H1 (cell line): ENCODE measurements around the gene NDUFA7. TPM values are rescaled to one million over a fixed set of nuclear protein-coding genes. Genes with fewer than 3 reads are reported as not detected.
A peak's percentile ranks its signal among the peaks of the same experiment; 100 is the strongest.
"Not testable (repeated sequence)": the region's sequence is repeated elsewhere in the genome, so short reads cannot be mapped to it uniquely, and the experiment has no call there.

Source experiments
- CTCF ChIA-PET: fragments of 300-600 bp; sonication (Branson Sonifier 250); formaldehyde crosslinking; loops from one replicate; lab custom pipeline; 2021; ENCODE audit not compliant: partially characterized antibody; lab: Charles Lee
- POLR2A ChIA-PET: fragments of 300-600 bp; sonication (Branson Sonifier 250); formaldehyde crosslinking; loops from one replicate; lab custom pipeline; 2021; ENCODE audit warnings: inconsistent platforms; ENCODE audit not compliant: partially characterized antibody; lab: Charles Lee
- DNase-seq, 2 experiments: peaks; one replicate each; pipeline versions ENCODE4 v3.0.0 to v3.0.0-alpha.2; 2010 to 2022; ENCODE audit warnings: low spot score in 2 of 2, low read depth in 1 of 2, mixed read lengths in 1 of 2
- FAIRE-seq: peaks from 2 replicates; lab custom pipeline; 2011; peaks lifted over from hg19 to GRCh38; lab: Jason Lieb, UNC
- H2AFZ ChIP-seq: 2 replicates; pipeline ENCODE4 v1.8.1; 2012; ENCODE audit warnings: low read length, inconsistent platforms
- H2AK5ac ChIP-seq: 2 replicates; pipeline ENCODE4 v1.6.1; 2013; ENCODE audit warnings: low read depth, low read length
- H2BK120ac ChIP-seq: replicated peaks from 2 replicates; pipeline ENCODE3; 2013; ENCODE audit warnings: low read depth, low read length, inconsistent platforms
- H2BK12ac ChIP-seq: 2 replicates; pipeline ENCODE4 v1.6.1; 2013; ENCODE audit warnings: low read depth, low read length
- H2BK15ac ChIP-seq: 2 replicates; pipeline ENCODE4 v1.6.1; 2013; ENCODE audit warnings: low read length
- H2BK20ac ChIP-seq: 2 replicates; pipeline ENCODE4 v1.6.1; 2013; ENCODE audit warnings: low read length
- H2BK5ac ChIP-seq: 2 replicates; pipeline ENCODE4 v1.6.1; 2013; ENCODE audit warnings: low read depth, low read length
- H3K14ac ChIP-seq: 2 replicates; pipeline ENCODE4 v1.6.1; 2013; ENCODE audit warnings: inconsistent platforms; ENCODE audit not compliant: insufficient read length
- H3K18ac ChIP-seq: 2 replicates; pipeline ENCODE4 v1.6.1; 2013; ENCODE audit warnings: low read length; ENCODE audit errors: extremely low read depth
- H3K23ac ChIP-seq: 2 replicates; pipeline ENCODE4 v1.6.1; 2013; ENCODE audit warnings: inconsistent platforms; ENCODE audit not compliant: insufficient read length
- H3K23me2 ChIP-seq: 2 replicates; pipeline ENCODE4 v1.6.1; 2013; ENCODE audit warnings: low read depth, low read length
- H3K27ac ChIP-seq: 2 replicates; pipeline ENCODE4 v1.6.1; 2011; ENCODE audit warnings: low read depth, low read length, inconsistent platforms
- H3K27me3 ChIP-seq, 4 experiments: replicated peaks in 1 of 4; 1 replicate in 1 of 4; 2 replicates in 3 of 4; pipeline versions ENCODE4 v1.6.1 to v1.8.1; 2011 to 2013; ENCODE audit warnings: low read length in 3 of 4, mild to moderate bottlenecking in 3 of 4, inconsistent platforms in 2 of 4, mixed read lengths in 2 of 4, moderate library complexity in 1 of 4; ENCODE audit not compliant: control insufficient read depth in 3 of 4, insufficient read depth in 3 of 4; ENCODE audit errors: extremely low read depth in 1 of 4
- H3K36me3 ChIP-seq, 4 experiments: 2 replicates each; pipeline versions ENCODE4 v1.6.1 to v1.8.1; 2011 to 2013; ENCODE audit warnings: mild to moderate bottlenecking in 4 of 4, low read length in 3 of 4, moderate library complexity in 2 of 4, control low read depth in 1 of 4, inconsistent platforms in 1 of 4; ENCODE audit not compliant: insufficient read depth in 4 of 4, control insufficient read depth in 2 of 4
- H3K4ac ChIP-seq: replicated peaks from 2 replicates; pipeline ENCODE3; 2013; ENCODE audit warnings: low read length, low read depth, mixed read lengths, inconsistent platforms; ENCODE audit not compliant: insufficient read length
- H3K4me1 ChIP-seq, 4 experiments: replicated peaks in 1 of 4; 1 replicate in 1 of 4; 2 replicates in 3 of 4; pipeline versions ENCODE4 v1.6.1 to v1.8.1; 2011 to 2013; ENCODE audit warnings: low read length in 3 of 4, inconsistent platforms in 2 of 4, mixed read lengths in 1 of 4; ENCODE audit not compliant: insufficient read depth in 4 of 4, control insufficient read depth in 3 of 4
- H3K4me2 ChIP-seq, 2 experiments: 2 replicates each; pipeline versions ENCODE4 v1.6.1 to v1.8.1; 2011 to 2013; ENCODE audit warnings: low read depth in 2 of 2, low read length in 2 of 2, control low read depth in 1 of 2, inconsistent platforms in 1 of 2, mild to moderate bottlenecking in 1 of 2; ENCODE audit not compliant: insufficient read depth in 1 of 2
- H3K4me3 ChIP-seq, 4 experiments: fragments of 200-600, 300-600 bp in 1 of 4; sonication (generic), shearing (Covaris generic), sonication (Bioruptor Twin) in 1 of 4; 2 replicates each; pipeline versions ENCODE4 v1.5.1 to v1.8.1; 2011 to 2016; ENCODE audit warnings: low read length in 4 of 4, low read depth in 3 of 4, control low read depth in 2 of 4, inconsistent platforms in 2 of 4, mild to moderate bottlenecking in 2 of 4, mixed read lengths in 1 of 4, moderate library complexity in 1 of 4; ENCODE audit not compliant: insufficient read depth in 2 of 4; ENCODE audit errors: extremely low read depth in 1 of 4
- H3K56ac ChIP-seq: replicated peaks from 2 replicates; pipeline ENCODE3; 2013; ENCODE audit warnings: low read depth, mild to moderate bottlenecking, mixed read lengths, low read length, inconsistent platforms; ENCODE audit not compliant: insufficient read length
- H3K79me1 ChIP-seq: 2 replicates; pipeline ENCODE4 v1.6.1; 2013; ENCODE audit warnings: low read depth, low read length, control low read depth
- H3K79me2 ChIP-seq, 2 experiments: 2 replicates each; pipeline versions ENCODE4 v1.6.1 to v1.8.1; 2012 to 2013; ENCODE audit warnings: low read length in 2 of 2, mild to moderate bottlenecking in 2 of 2, inconsistent platforms in 1 of 2; ENCODE audit not compliant: insufficient read depth in 2 of 2, control insufficient read depth in 1 of 2
- H3K9ac ChIP-seq, 4 experiments: replicated peaks in 1 of 4; 1 replicate in 1 of 4; 2 replicates in 3 of 4; pipeline versions ENCODE4 v1.6.1 to v1.8.1; 2011 to 2013; ENCODE audit warnings: low read depth in 3 of 4, low read length in 3 of 4, control low read depth in 2 of 4, mild to moderate bottlenecking in 2 of 4, moderate library complexity in 2 of 4, inconsistent platforms in 1 of 4; ENCODE audit errors: extremely low read depth in 1 of 4
- H3K9me3 ChIP-seq, 2 experiments: 2 replicates each; pipeline versions ENCODE4 v1.6.1 to v1.8.1; 2012 to 2013; ENCODE audit warnings: mild to moderate bottlenecking in 2 of 2, moderate library complexity in 2 of 2, control low read depth in 1 of 2, inconsistent platforms in 1 of 2, low read depth in 1 of 2, low read length in 1 of 2, mixed read lengths in 1 of 2; ENCODE audit not compliant: insufficient read depth in 2 of 2
- H4K20me1 ChIP-seq, 2 experiments: replicated peaks in 1 of 2; 2 replicates each; pipeline versions ENCODE3 to v1.8.1; 2011 to 2013; ENCODE audit warnings: inconsistent platforms in 2 of 2, low read length in 2 of 2, mild to moderate bottlenecking in 1 of 2; ENCODE audit not compliant: insufficient read depth in 2 of 2, control insufficient read depth in 1 of 2
- H4K5ac ChIP-seq: 2 replicates; pipeline ENCODE4 v1.6.1; 2013; ENCODE audit warnings: low read length, low read depth, mixed read lengths, inconsistent platforms; ENCODE audit not compliant: insufficient read length
- H4K8ac ChIP-seq: 2 replicates; pipeline ENCODE4 v1.8.0; 2013; ENCODE audit warnings: mild to moderate bottlenecking, moderate library complexity, low read length, inconsistent platforms; ENCODE audit not compliant: insufficient read depth; ENCODE audit errors: extremely low read depth
- H4K91ac ChIP-seq: replicated peaks from 2 replicates; pipeline ENCODE3; 2013; ENCODE audit warnings: low read length, mixed read lengths, inconsistent platforms; ENCODE audit not compliant: insufficient read length
- EZH2 ChIP-seq: fragments of 200-600 bp; sonication (generic); IDR thresholded peaks from 2 replicates; pipeline ENCODE4 v1.7.1; 2012; ENCODE audit warnings: low read depth, mild to moderate bottlenecking, moderate library complexity, low read length, inconsistent platforms; ENCODE audit not compliant: severe bottlenecking
- GTF2F1 ChIP-seq: IDR thresholded peaks from 2 replicates; pipeline ENCODE4 v1.6.1; 2012; ENCODE audit warnings: low read depth, low read length, improper control_type of control experiment, borderline replicate concordance
- WGBS, 2 experiments: shearing (Covaris generic) in 1 of 2; methylation state at CpG; one replicate each; pipeline versions ENCODE4 v1.1.6 to v1.1.7; 2013 to 2015; ENCODE audit warnings: low lambda C conversion rate in 2 of 2, mixed read lengths in 2 of 2, inconsistent platforms in 1 of 2, low coverage in 1 of 2, missing lambda C conversion rate in 1 of 2; ENCODE audit not compliant: insufficient replicate concordance in 2 of 2, insufficient coverage in 1 of 2, insufficient read length in 1 of 2; ENCODE audit errors: extremely low coverage in 1 of 2, missing lambda C conversion rate in 1 of 2; 5-methylcytosine and 5-hydroxymethylcytosine counted together
- polyA plus RNA-seq, 7 experiments: library from polyadenylated mRNA; depleted of rRNA in 3 of 7; stranded (reverse) in 5 of 7; unstranded in 2 of 7; fragments of >200 nt in 5 of 7; fragments of 200-250 nt in 2 of 7; gene quantifications; 1 replicate in 5 of 7; 2 replicates in 1 of 7; 4 replicates in 1 of 7; pipeline versions ENCODE4 v1.2.1 to v1.2.3, GENCODE V29; 2011 to 2013; ENCODE audit warnings: missing spikeins in 2 of 7, mixed read lengths in 2 of 7
- total RNA-seq: library from RNA; stranded (reverse); fragmentation: NEBNext Ultra II Directional; extraction: Animal tissue kit (Norgen Biotek cat#: 25700); gene quantifications from 2 replicates; pipeline ENCODE4 v1.2.1, GENCODE V29; 2021

Gene NDUFA7
- total and polyA plus RNA-seq, 2 of the 8 experiments (the other 6 are each of a cell fraction or from before 2014, with no cell fraction given), result 54.4 to 286 TPM

DNA sequence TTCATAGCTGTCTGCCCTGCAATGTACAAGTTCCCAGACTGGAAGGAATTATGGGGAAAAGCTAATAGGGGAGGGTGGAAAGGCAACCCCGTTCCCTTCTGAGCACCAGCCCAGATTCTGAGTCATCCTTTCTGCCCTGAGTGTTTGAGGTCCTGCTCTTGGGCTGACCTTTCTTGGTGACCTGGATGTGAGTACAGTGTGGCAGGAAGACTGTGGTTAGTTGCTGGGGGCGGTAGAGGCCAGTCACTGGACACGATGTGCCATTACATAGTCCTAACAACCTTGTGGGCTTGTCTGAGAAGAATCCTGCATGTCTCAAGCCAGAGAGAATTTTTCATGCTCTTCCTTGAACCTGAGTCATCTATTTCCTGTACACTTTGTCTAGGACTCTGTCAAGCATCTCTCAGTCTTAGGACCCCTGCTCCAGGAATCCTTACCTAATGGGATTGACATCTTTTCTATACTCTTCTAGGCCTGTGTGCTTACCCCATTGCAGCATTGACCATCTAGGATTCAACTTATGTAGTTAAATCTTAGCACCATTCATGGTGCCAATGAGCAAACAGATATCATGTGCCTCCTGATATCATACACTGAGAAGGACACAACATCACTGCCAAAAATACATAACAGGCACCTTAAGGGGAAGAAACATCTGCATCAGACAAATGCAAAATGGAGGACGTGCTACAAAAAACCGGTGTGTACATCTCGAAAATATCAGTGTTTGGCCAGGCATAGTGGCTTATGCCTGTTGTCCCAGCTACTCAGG, 34.6 kb upstream of the NDUFA7 start (continued):
- TF ChIP-seq EZH2 (no peak), GTF2F1 (no peak)

- not testable (repeated sequence) for H4K5ac ChIP-seq, H2BK5ac ChIP-seq, H2BK12ac ChIP-seq, H3K9ac ChIP-seq, H3K79me1 ChIP-seq, H4K8ac ChIP-seq, H4K91ac ChIP-seq, H3K14ac ChIP-seq, H2AFZ ChIP-seq, H2BK120ac ChIP-seq, H3K9me3 ChIP-seq, FAIRE-seq, H3K36me3 ChIP-seq, DNase-seq, H3K23me2 ChIP-seq, H3K4me1 ChIP-seq, H2BK20ac ChIP-seq, H3K4ac ChIP-seq, H2AK5ac ChIP-seq, H3K23ac ChIP-seq, H3K56ac ChIP-seq, H3K27me3 ChIP-seq, H2BK15ac ChIP-seq, H3K79me2 ChIP-seq, H3K27ac ChIP-seq, H4K20me1 ChIP-seq, H3K18ac ChIP-seq
- H3K4me3 ChIP-seq, result peak overlapping the region in 1 of 4 experiments; percentile 41; a peak in 2 of 8 replicates
- WGBS, 2 experiments, result 57% methylated on average over 5 of the region's 5 CpGs; no CpG with 5 or more reads in 1 of the 2 experiments
- POLR2A ChIA-PET, result interaction anchor here (0.8 to 2.1 kb wide), 12 partner anchors 10 to 110 kb away, joined by 3 to 11 read pairs (median 4); partner anchors contain the start of genes ANGPTL4 and RAB11B
- CTCF ChIA-PET, result interaction anchor here (0.6 to 6.6 kb wide), 38 partner anchors 11 to 233 kb away, joined by 3 to 68 read pairs (median 8); partner anchors contain the start of genes ANGPTL4, HNRNPM, KANK3 and MARCHF2
- peak overlapping the region; percentile 56 to 64; a peak in 2 of 4 replicates for H3K4me2 ChIP-seq
These were observed 31.7 kb upstream of the NDUFA7 start for GRCh38 chr19:8352845-8353244.
